ENCODE results near the gene PTPRU. TPM values are rescaled to one million over a fixed set of nuclear protein-coding genes. Genes with fewer than 3 reads are reported as not detected.

The PTPRU gene
- total and polyA plus RNA-seq, 2 of the 8 experiments (the other 6 are each of a cell fraction or from before 2014, with no cell fraction given): 33.8 to 41.8 TPM

GRCh38 chr1:29284286-29284960 is 48.1 kb downstream of the PTPRU start:
- Histone ChIP-seq H3K9me3 (ENCODE audit: insufficient read depth in 2 of 2, low read depth in 1 of 2, low read length in 1 of 2) (no peaks in the 10 kb centered on the region), H3K36me3 (ENCODE audit: control insufficient read depth in 2 of 4, insufficient read depth in 4 of 4, low read length in 3 of 4) (no peaks in the 10 kb centered on the region; a peak in 1 of 8 replicates), H2BK20ac (ENCODE audit: low read length) (no peak overlapping the region), H3K18ac (ENCODE audit: extremely low read depth, low read length) (no peak overlapping the region), H3K4me3 (ENCODE audit: extremely low read depth in 1 of 4, insufficient read depth in 2 of 4, low read depth in 3 of 4, low read length in 4 of 4) (peak overlapping the region in 3 of 4 experiments; percentile 35 to 58 (median 52); a peak in 4 of 8 replicates), H3K56ac (replicated peaks; ENCODE audit: insufficient read length, low read depth, low read length) (no peak overlapping the region), H4K20me1 (replicated peaks in 1 of 2; ENCODE audit: control insufficient read depth in 1 of 2, insufficient read depth in 2 of 2, low read length in 2 of 2) (no peaks in the 10 kb centered on the region), H4K5ac (ENCODE audit: insufficient read length, low read depth, low read length) (no peak overlapping the region), H2BK120ac (replicated peaks; ENCODE audit: low read depth, low read length) (no peak overlapping the region), H2BK12ac (ENCODE audit: low read depth, low read length) (no peak overlapping the region), H3K4me1 (replicated peaks in 1 of 4; ENCODE audit: control insufficient read depth in 3 of 4, insufficient read depth in 4 of 4, low read length in 3 of 4) (peaks cover 0 to 16% (median 12%) of the 10 kb centered on the region in 4 experiments; a peak in 6 of 7 replicates), H3K27me3 (replicated peaks in 1 of 4; ENCODE audit: control insufficient read depth in 3 of 4, extremely low read depth in 1 of 4, insufficient read depth in 3 of 4, low read length in 3 of 4) (no peaks in the 10 kb centered on the region), H3K9ac (replicated peaks in 1 of 4; ENCODE audit: extremely low read depth in 1 of 4, low read depth in 3 of 4, low read length in 3 of 4) (no peak overlapping the region), H2AK5ac (ENCODE audit: low read depth, low read length) (no peak overlapping the region), H3K14ac (ENCODE audit: insufficient read length) (no peak overlapping the region), H2BK15ac (ENCODE audit: low read length) (0 out of 2 replicates have a peak overlapping the region, but pooled peaks have one; percentile 46), H3K79me1 (ENCODE audit: low read depth, low read length) (peaks cover 4% of the 10 kb centered on the region; the same call in 1 of the 2 replicates), H3K4ac (replicated peaks; ENCODE audit: insufficient read length, low read depth, low read length) (no peak overlapping the region), H4K8ac (ENCODE audit: extremely low read depth, insufficient read depth, low read length) (no peak overlapping the region), H3K23ac (ENCODE audit: insufficient read length) (no peak overlapping the region), H3K4me2 (ENCODE audit: insufficient read depth in 1 of 2, low read depth in 2 of 2, low read length in 2 of 2) (peak overlapping the region; percentile 77), H2BK5ac (ENCODE audit: low read depth, low read length) (no peak overlapping the region), H4K91ac (replicated peaks; ENCODE audit: insufficient read length, low read length) (no peak overlapping the region), H3K23me2 (ENCODE audit: low read depth, low read length) (peaks cover 4% of the 10 kb centered on the region), H3K79me2 (ENCODE audit: control insufficient read depth in 1 of 2, insufficient read depth in 2 of 2, low read length in 2 of 2) (no peaks in the 10 kb centered on the region), H3K27ac (ENCODE audit: low read depth, low read length) (no peak overlapping the region), H2AFZ (ENCODE audit: low read length) (no peak overlapping the region)
- DNase-seq (ENCODE audit: low read depth in 1 of 2, low spot score in 2 of 2) (no peak), FAIRE-seq (no peak)
- ChIA-PET POLR2A (ENCODE audit: partially characterized antibody) (interaction anchor here (0.6 kb wide), 1 partner anchor 27 kb away, joined by 3 read pairs; no protein-coding TSS in a partner anchor), CTCF (ENCODE audit: partially characterized antibody) (interaction anchor here (0.7 to 1.5 kb wide), 6 partner anchors 13 to 47 kb away, joined by 3 read pairs; no protein-coding TSS in a partner anchor)
- TF ChIP-seq TEAD4 (IDR thresholded peaks at IDR 0.05; ENCODE audit: low read depth, low read length) (no peak), RFX5 (IDR thresholded peaks at IDR 0.05; ENCODE audit: borderline replicate concordance, low read depth, low read length) (no peak), POLR2AphosphoS5 (IDR thresholded peaks at IDR 0.05; ENCODE audit: low read depth, low read length) (no peak), TBP (IDR thresholded peaks at IDR 0.05; ENCODE audit: low read depth, low read length) (no peak), ATF2 (IDR thresholded peaks at IDR 0.05; ENCODE audit: low read length) (no peak), RNF2 (IDR thresholded peaks at IDR 0.05; ENCODE audit: borderline replicate concordance, low read depth, low read length, missing control alignments, poor library complexity, severe bottlenecking) (no peak), RAD21 (IDR thresholded peaks at IDR 0.05 in 1 of 2, conservative IDR thresholded peaks at IDR 0.05 in 1 of 2; ENCODE audit: low read depth in 2 of 2, low read length in 2 of 2) (no peak), KDM1A (IDR thresholded peaks at IDR 0.05; ENCODE audit: borderline replicate concordance, low read length) (no peak), EZH2 (IDR thresholded peaks at IDR 0.05; ENCODE audit: low read depth, low read length, severe bottlenecking) (no peak)
- WGBS, 2 experiments (ENCODE audit: extremely low coverage in 1 of 2, insufficient coverage in 1 of 2, insufficient read length in 1 of 2, insufficient replicate concordance in 2 of 2, low coverage in 1 of 2, low lambda C conversion rate in 2 of 2, missing lambda C conversion rate in 1 of 2): 87% methylated on average over 8 of the region's 8 CpGs; no CpG with 5 or more reads in 1 of the 2 experiments

Measured in H1 (cell line).